ENCODE measurements around the gene INPP4A.
"Not testable (repeated sequence)": the region's sequence is repeated elsewhere in the genome, so short reads cannot be mapped to it uniquely, and the experiment has no call there.

INPP4A gene

DNA sequence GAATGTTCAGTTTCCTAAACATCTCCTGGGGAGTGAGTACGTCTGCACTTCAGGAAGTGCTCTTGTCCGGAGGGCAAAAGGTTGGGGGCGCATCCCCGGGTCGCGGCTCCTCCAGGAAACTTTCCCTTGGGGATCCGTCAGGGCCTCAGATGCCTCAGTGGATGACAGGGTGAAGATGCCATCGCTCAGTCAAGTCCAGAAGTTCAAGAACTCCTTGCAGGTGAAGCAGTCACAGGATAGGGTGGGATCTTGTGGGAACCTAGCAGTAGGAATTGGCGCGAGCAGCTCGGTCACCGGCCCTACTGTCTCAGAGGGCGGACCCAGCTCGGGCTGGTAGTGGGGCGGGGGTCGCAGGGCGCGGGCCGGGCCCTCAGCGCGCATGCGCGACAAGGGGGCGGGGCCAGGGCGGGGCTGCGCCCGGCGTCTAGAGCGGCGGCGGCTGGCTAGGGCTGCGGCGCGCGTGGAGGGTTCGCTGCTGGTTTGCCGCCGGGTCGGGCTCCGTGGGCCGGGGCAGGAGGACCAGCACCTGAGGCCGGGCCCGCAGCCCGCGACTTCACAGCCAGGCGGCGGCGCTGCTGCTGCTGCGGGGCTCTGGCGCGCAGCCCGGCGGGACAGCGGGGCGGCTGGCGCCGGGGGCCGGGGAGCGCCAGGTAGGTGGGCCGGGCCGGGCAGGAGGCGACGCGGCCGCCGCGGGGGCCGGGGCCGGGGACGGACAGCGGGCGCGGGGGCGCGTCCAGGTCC lies at the start of gene INPP4A:
INPP4A (plus strand) TSS at position 423 of the 741 bp plus-strand sequence. CDS start 75,191 bp downstream, outside the sequence.
- DNase-seq, result no peak

GRCh38 chr2:98395977-98396376 lies 48.7 kb upstream of the INPP4A start:
- no peak for DNase-seq

DNA sequence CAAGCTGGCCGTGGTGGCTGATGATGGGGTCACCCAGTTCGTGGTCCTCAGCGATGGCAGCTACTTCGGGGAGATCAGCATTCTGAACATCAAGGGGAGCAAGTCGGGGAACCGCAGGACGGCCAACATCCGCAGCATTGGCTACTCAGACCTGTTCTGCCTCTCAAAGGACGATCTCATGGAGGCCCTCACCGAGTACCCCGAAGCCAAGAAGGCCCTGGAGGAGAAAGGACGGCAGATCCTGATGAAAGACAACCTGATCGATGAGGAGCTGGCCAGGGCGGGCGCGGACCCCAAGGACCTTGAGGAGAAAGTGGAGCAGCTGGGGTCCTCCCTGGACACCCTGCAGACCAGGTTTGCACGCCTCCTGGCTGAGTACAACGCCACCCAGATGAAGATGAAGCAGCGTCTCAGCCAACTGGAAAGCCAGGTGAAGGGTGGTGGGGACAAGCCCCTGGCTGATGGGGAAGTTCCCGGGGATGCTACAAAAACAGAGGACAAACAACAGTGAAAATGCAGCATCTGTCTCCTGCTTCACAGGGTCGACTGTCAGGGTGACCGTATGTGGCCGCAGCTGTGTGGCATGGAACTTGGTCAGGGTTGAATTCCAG lies 47.8 kb upstream of the INPP4A start:
- DNase-seq, result no peak

DNA sequence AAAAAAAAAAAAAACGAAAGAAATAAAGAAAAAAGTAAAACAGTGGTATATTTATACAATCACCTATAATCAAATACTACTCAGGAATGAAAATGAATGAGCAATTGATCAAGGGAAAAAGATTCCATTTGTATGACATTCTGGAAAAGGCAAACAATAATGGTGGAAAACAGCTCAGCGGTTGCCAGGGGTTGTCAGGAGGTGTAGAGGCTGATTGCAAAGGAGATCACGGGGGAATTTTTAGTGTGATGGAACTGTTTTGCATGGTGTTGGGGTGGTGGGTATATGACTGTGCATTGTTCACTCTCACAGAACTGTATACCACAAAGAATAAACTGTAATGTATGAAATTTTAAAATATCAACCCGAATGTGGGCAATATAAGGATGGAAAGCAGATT lies 45.5 kb upstream of the INPP4A start:
- no peak for DNase-seq

- DNase-seq, result no peak
Observed at GRCh38 chr2:98403878-98404277, 40.8 kb upstream of the INPP4A start.

GRCh38 chr2:98404556-98405250 lies 40.0 kb upstream of the INPP4A start:
- DNase-seq, result no peak

- DNase-seq, result no peak
Observed at GRCh38 chr2:98405301-98405700, 39.4 kb upstream of the INPP4A start.

DNA sequence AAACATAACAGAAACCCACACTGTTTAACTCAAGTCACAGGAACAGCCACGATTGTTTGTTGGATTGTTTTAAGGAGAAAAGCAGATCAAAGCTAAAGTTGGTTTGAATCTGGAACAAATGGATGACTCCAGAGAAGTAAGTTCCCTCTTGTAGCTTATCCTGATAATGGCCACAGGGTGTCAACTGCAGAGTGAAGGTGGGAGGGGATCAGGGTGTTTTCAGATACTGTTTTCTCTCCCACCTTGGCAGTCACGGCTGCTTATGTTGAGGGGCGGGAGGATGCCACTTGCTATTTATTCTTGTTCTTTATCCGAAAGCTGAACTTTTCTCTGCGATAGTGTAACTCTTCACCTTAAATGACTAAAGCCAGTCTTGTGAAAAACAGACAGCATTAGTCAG lies 36.5 kb upstream of the INPP4A start:
- DNase-seq, result no peak

- peak; percentile 13 for DNase-seq
Observed at GRCh38 chr2:98412751-98413458, 31.8 kb upstream of the INPP4A start.

- DNase-seq, result not testable (repeated sequence)
Observed at GRCh38 chr2:98414246-98414645, 30.4 kb upstream of the INPP4A start.

DNA sequence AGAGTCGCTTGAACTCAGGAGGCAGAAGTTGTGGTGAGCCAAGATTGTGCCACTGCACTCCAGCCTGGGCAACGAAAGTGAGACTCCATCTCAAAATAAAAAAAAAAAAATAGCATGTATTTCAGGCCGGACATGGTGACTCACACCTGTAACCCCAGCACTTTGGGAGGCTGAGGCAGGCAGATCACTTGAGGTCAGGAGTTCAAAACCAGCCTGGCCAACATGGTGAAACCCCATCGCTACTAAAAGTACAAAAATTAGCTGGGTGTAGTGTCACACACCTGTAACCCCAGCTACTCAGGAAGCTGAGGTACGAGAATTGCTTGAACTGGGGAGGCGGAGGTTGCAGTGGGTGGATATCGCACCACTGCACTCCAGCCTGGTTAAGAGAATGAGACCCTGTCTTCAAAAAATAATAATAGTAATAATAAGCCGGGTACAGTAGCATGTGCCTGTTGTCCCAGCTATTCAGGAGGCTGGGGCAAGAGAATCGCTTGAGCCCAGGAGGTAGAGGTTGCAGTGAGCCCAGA lies 28.9 kb upstream of the INPP4A start:
- not testable (repeated sequence) for DNase-seq

GRCh38 chr2:98416383-98417159 lies 28.1 kb upstream of the INPP4A start:
- no peak for DNase-seq

- no peak for DNase-seq
Observed at GRCh38 chr2:98419544-98419943, 25.1 kb upstream of the INPP4A start.

- DNase-seq, result no peak
Observed at GRCh38 chr2:98419977-98420725, 24.5 kb upstream of the INPP4A start.

DNA sequence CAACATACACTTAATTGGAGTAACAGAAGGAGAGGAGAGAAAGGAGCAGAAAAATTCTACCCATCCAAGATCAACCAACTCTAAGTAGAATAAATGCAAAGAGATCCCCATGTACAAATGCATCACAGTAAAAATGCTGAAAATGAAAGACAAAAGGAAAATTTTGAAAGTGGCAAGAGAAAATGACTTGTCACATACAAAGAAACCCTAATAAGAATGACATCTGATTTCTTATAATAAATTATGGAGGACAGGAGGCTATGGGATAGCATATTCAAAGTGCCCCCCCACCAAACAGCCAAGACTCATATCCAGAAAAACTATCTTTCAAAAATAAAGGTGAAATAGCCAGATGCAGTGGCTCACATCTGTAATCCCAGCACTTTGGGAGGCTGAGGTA lies 22.2 kb upstream of the INPP4A start:
- no peak for DNase-seq

DNA sequence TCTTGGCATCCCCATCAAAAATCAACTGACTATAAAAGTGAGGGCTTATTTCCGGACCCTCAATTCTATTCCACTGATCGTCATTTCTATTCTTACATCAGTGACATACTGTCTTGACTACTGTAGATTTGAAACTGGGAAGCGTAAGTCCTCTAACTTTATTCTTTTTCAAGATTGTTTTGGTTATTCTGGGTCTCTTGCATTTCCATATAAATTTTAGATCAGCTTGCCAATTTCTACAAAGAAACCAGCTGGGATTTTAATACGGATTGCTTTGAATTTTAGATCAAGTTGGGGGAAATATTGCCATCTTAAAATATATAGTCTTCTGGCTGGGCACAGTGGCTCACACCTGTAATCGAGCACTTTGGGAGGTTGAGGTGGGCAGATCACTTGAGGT lies 17.9 kb upstream of the INPP4A start:
- DNase-seq, result no peak

DNA sequence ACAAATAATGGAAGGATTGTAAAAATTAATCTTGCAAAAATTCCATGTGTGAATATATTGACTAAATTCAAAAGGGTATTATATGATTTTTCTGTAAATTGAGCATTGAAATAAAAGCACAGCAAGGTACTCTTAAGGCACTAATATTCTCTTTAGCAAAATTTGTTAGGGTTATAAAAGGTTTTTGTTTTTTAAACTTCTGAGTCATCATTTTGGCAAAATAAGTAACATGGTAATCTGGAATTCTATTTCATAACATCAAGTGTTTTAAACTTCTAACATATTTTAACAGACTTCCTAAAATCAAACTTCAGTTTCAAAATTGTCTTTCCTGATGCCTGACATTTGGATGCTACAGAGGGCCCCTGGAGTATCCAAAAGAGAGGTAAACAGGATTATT lies 12.5 kb upstream of the INPP4A start:
- no peak for DNase-seq

- DNase-seq, result no peak
Observed at GRCh38 chr2:98433363-98433964, 11.2 kb upstream of the INPP4A start.

- no peak for DNase-seq
Observed at GRCh38 chr2:98434492-98434891, 10.2 kb upstream of the INPP4A start.

- DNase-seq, result not testable (repeated sequence)
Observed at GRCh38 chr2:98435670-98436069, 9.0 kb upstream of the INPP4A start.

- no peak for DNase-seq
Observed at GRCh38 chr2:98436734-98437133, 7.9 kb upstream of the INPP4A start.
